Measurements from ENCODE around the gene BAHCC1. TPM values are rescaled to one million over a fixed set of nuclear protein-coding genes. Genes with fewer than 3 reads are reported as not detected.

The BAHCC1 gene
- total RNA-seq, 1 experiment from 2014 or later: 4.3 TPM

DNA sequence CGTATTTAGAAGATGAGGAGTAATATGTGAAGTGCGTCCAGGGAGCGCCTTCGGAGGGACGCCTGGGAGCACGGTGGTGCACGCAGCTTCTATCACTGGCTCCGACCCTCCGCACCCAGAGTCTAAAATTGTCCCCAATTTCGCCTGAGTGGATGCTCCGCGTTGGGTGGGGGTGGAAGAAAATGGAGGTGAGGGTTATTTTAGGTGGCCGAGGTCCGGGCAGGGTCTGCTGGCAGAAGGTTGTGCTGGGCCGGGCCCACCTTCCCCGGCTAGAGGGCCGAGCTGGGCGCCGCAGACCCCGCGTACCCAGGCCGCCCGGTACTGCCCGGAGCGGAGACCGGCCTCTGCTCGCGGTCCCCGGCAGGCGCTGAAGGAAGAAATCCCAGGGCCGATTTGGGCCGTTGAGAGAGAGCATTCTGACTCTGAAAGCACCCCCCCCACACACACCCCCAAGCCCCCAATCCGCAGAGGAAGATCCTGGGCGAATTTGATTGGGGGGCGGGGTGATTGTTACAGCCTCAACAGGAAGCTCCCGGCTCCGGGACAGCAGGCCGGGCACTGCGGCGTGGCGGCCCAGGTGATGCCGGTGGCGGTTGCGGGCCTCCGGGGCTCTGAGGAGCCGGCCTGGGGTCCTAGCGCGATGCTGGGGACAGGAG, 3.0 kb downstream of the BAHCC1 start:
- peak; percentile 63 for DNase-seq (ENCODE audit: low read depth)

- DNase-seq (ENCODE audit: low read depth): no peak
Measured at GRCh38 chr17:81398832-81399411, 3.7 kb downstream of the BAHCC1 start.

DNA sequence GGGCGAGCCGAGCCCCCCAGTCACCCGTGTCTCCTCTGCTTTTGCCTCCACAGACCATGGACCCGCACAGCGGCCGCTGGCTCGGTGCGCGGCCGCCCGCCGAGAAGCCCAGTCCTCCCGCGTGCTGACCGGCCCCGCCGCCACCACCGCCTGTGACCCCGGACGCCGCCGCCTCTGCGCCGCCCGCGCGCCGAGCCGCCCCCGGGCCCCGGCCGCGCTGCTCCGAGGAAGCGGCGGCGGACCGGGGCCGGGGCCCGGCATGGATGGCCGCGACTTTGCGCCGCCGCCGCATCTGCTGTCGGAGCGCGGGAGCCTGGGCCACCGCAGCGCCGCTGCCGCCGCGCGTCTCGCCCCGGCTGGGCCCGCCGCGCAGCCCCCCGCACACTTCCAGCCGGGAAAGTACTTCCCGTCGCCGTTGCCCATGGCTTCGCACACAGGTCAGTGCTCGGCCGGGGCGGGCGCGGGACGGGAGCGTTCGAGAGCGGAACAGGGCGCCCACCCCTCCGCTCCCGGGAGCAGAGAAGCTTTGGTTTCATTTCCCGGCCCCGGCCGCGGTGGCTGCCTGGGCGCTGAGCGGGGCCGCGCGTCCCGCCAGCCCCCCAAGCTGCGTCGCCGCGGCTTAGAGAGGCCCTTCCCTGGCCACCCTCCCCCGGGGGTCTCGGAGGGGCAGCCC, 4.4 kb downstream of the BAHCC1 start:
- peak; percentile 41 for DNase-seq (ENCODE audit: low read depth)

DNA sequence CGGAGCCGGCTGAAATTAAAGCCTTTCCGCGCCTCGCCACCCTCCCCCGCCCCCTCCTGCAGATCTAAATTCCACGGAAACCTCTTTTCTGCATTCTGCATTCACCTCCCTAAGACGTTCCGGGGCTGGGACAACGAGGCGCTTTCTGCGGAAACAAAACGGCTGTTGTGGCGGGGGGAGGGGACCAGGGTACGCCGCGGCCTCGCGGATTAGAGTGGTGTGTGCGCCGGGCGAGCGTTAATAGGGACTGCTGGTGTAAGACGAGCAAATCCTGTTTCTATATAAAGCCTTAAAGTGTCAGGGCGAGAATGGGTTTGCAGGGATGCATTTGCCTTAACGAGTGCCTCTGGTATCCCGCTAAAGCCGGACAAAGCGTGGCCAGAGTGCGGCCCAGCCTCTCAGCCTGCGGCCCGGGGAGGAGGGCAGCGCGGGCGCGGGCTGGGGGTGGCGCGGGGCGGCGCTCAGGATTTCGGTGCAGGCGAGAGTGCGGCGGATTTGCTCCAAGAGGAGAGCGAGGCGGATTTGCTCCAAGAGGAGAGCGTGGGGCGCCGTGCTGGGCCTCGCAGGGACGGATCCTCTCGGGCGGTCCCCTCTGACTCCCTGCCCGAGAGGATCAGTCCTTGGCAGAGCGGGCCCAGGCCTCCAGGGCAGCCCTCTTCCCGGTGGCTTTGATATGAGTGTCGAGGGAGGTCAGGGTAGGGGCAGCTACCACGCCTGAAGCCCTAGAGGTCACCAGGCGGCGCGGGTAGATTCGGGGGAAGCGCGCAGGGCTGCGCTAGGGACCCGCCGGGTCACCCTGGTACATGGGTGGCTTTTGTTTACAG, 5.1 kb downstream of the BAHCC1 start:
- DNase-seq (ENCODE audit: low read depth): no peak

GRCh38 chr17:81400996-81401722, 5.9 kb downstream of the BAHCC1 start:
- no peak for DNase-seq (ENCODE audit: low read depth)

GRCh38 chr17:81401723-81402529, 6.7 kb downstream of the BAHCC1 start:
- no peak for DNase-seq (ENCODE audit: low read depth)

DNA sequence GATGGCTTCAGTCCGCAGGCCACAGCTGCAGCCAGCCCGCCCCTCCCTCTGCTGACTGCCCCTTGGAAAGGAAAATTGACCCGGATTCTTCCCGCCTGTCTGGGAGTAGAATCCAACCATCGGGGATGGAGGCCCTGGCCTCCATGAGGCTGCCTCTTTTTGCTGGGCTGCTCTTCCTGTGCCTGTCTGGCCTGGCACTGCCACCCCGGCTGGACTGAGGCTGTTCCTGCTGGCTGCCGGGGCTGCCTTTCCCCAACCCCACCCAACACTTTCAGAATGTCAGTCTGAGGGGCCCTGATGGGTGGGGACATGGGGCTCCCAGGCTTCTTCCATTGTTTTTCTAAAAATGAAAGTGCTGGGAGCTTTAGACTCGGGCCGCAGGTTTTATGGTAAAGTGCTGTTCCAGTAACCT, 7.3 kb downstream of the BAHCC1 start:
- no peak for DNase-seq (ENCODE audit: low read depth)

- DNase-seq (ENCODE audit: low read depth): no peak
Measured at GRCh38 chr17:81402981-81403467, 7.8 kb downstream of the BAHCC1 start.

DNA sequence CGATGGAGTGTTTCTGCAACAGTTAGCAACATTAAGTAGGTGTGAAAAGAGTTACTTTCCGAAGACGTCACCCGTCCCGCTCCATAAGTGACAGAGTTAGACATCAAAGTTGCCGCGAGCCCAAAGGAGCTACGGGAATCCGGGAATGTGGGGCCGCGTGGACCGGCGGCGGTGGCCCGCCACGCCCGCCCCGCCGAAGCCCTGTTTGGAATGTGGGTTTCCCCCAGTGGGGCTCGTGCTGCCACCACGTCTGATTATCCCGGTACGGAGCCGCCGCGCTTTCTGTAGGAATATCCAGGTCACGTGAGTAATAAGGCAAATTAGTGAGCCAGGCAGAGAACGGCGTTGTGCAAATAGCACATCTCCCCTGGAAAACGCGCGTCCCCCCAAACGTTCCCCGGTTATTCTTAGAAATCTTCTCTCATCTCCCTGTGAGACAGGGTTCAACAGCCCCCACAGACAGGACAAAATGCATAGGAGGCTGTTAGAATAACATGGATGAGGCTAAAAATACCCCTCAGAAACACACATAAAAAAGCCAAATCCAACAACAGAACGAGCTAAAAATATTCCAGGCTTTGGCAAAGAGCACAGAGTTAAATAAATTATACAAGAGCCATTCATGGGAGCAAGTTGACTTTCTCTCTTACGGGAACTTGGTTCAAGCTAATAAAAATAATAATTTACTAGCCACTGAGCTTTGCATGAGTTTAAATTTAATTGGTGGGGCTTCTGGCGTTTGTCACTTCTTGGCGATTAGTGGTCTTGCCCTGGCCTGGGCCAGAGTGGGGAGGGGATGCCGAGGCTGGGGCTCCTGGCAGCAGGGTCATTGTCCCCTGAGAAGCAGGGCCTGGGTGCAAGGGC, 8.6 kb downstream of the BAHCC1 start:
- DNase-seq (ENCODE audit: low read depth): no peak

- DNase-seq (ENCODE audit: low read depth): no peak
Measured at GRCh38 chr17:81404558-81405165, 9.4 kb downstream of the BAHCC1 start.

DNA sequence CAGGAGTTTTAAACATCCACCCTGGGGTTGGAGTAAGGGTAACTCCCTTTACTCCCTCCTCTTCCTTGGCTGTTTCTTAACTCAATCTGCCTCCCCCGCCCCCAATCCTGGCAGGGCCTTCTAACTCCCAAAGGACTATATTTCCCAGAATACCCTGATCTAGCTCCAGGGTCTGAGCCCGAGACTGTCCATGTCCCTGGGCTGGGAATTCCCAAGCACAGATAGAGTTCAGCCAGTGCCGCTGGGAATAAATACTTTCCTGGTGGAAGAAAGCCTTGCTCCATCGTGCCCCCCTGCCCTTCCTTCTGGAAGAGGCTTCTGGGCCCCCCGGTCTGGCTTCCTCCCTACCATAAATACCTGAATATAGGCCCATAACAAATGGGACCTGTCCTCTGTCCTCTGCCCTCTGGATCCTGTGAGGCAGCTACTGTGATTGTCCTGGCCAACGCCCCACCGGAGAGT, 10.2 kb downstream of the BAHCC1 start:
- DNase-seq (ENCODE audit: low read depth): no peak

- no peak for DNase-seq (ENCODE audit: low read depth)
Measured at GRCh38 chr17:81406117-81406953, 11.1 kb downstream of the BAHCC1 start.

DNA sequence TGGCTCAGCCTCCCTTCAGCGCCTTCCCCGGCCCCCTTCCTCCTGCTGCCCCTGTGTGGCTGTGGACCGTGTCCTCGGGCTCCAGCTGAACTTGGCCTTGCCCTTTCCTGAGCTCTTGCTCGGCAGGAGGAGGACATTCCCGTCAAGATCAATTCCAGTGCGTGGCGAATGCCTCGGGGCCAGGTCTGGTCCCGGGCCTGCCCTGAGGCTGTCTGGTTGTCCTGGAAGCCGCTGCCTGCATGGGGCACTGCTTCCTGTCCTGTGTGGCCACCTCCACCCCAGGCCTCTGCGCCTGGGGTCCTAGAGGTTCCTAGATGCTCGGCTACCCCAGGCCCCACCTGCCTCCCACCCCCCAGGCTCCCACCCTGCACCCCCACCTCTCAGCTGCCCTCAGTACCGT, 12.8 kb downstream of the BAHCC1 start:
- no peak for DNase-seq (ENCODE audit: low read depth)

- DNase-seq (ENCODE audit: low read depth): no peak
Measured at GRCh38 chr17:81409190-81409935, 14.1 kb downstream of the BAHCC1 start.

GRCh38 chr17:81410852-81411251, 15.6 kb downstream of the BAHCC1 start:
- DNase-seq (ENCODE audit: low read depth): no peak

- DNase-seq (ENCODE audit: low read depth): no peak
Measured at GRCh38 chr17:81411305-81411704, 16.0 kb downstream of the BAHCC1 start.

GRCh38 chr17:81412490-81413093, 17.3 kb downstream of the BAHCC1 start:
- no peak for DNase-seq (ENCODE audit: low read depth)
